ENCODE data around the gene CABLES1.

The CABLES1 gene

DNA sequence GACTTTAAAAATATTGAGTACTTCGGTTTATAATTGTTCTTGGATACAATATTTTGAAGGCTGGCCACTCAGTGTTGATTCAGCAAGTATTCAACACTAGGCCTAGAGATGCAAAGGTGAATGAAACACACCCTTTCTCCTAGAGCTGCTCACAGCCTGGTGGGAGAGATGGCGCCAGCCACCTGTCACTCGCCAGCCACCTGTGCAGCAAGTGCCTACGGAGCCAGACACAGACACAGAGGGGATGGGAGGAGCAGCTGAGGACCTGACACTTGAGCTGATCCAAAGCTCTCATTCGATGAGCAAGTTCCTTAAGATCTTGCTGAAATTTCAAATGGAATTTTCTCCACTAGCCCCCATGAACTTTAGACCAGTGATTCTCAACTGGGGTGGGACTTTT is 166.7 kb downstream of the CABLES1 start:
- no peak for DNase-seq (ENCODE audit: low read depth, low spot score)

DNA sequence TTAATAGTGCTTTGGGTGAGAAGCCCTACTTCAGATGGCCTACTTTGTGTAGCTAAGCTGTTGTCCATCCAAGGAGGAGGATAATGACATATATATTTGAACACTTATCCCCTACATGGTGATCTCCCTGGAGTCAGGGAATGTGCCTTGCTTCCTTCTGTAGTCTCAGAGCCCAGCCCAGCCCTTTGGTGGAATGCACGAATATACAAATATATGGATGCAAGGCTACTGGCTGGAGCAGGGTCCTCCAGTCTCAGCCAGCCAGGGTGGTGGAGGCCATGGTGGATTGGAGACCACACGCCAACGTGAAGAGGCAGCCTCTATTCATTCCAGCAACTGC is 167.2 kb downstream of the CABLES1 start:
- DNase-seq (ENCODE audit: low read depth, low spot score) = no peak

DNA sequence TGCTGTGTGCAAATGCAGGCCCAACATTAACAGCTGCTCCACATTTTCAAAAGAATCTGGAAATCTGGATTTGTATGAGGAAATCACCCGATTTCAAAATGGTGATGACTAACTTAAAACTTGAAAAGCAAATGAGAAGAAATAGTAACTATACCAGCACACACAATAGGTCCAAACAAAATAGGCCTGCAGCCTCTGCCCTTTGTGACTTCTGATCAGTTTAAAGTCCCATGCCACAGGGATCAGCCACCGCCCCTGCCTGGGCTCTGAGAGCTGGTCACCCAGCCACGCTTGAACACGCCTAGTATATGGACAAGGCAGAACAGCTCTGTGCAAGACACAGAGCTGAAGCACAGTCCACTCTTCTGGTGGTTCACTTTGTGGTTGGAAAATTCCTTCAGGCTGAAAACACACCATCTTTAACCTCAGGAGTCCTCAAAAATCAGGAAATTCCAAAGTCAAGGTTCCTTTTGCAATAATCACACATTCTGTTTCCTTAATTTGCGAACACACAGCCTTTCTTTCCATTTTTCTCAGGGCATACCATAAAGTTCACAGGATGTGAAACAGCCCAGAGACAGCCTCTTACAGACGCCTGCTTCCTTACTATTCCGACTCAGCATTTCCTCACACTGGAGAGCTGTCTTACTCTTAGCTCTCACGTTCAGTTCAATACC is 167.7 kb downstream of the CABLES1 start:
- DNase-seq (ENCODE audit: low read depth, low spot score) = no peak

DNA sequence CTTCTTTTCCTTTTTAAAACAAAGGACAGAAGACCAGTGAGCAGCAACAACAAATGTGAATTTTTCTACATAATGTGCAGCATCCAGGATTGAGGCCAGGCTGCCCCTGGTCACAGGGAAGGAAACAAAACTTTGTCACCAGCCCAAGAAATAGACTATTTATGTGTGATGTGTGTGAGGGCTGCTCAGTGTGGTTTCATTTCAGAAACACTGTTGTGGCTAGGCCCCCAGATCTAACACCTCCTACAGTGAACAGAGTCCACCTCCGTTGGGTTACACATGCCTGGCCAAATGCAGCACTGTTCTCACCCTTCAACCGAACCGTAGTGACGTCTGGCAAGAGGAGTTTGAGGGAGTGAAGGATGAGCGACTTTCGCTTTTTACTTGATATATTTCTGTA is 171.5 kb downstream of the CABLES1 start:
- DNase-seq (ENCODE audit: low read depth, low spot score) = no peak

DNA sequence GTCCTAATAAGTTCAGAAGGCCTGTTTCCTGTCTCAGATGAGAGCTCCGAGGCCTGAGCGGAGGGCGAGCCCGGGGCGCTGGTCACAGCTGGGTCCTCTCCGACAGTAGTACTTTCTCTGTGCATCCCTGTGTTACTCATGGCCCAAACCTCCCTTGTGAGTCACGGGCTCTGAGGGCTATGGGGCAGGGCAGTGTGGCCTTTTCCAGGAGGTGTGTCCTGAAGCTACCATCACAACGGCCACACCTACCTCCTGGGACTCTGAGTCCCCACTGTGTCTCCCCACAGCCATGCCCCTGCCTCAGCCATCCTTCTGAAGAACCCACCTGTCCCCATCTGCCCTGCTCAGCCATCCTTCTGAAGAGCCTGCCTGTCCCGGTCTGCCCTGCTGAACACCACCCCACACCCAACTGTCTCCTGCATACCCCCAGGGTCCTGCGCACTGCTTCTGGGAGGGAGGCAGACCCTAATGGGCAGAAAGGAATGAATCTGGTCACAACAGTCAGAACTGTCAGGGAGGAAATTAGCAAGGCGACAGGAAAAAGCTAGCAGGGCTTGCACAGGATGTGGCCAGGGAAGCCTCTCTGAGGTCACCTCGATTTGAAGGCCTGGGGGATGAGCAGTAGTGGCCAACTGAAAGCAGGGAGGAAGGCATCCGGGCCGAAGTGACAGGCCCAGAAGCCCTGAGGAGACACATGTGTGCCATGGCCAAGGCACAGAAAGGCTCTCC is 172.4 kb downstream of the CABLES1 start:
- DNase-seq (ENCODE audit: low read depth, low spot score) = no peak
